ENCODE results near the gene NEXN.

NEXN gene

GRCh38 chr1:77888081-77888780 lies at the start of gene NEXN:
NEXN (plus strand) TSS chr1:77888624; CDS start chr1:77916107, 27,483 bp downstream.
- TF ChIP-seq ZFX (IDR thresholded peaks at IDR 0.05; ENCODE audit: borderline replicate concordance) = no peak
- TF ChIP-seq CTCF (IDR thresholded peaks at IDR 0.05) = no peak
- no peak within 1 kb of the TSS for H3K27ac ChIP-seq

- no peak overlapping the region for H3K27ac ChIP-seq
- TF ChIP-seq ZFX (IDR thresholded peaks at IDR 0.05; ENCODE audit: borderline replicate concordance) (no peak), CTCF (IDR thresholded peaks at IDR 0.05) (no peak)
These were observed 46.9 kb upstream of the NEXN start for GRCh38 chr1:77841574-77841973.

GRCh38 chr1:77845951-77846350 lies 42.5 kb upstream of the NEXN start:
- TF ChIP-seq CTCF (IDR thresholded peaks at IDR 0.05) = no peak
- TF ChIP-seq ZFX (IDR thresholded peaks at IDR 0.05; ENCODE audit: borderline replicate concordance) = no peak
- H3K27ac ChIP-seq = no peak overlapping the region

- TF ChIP-seq CTCF (IDR thresholded peaks at IDR 0.05) = no peak
- TF ChIP-seq ZFX (IDR thresholded peaks at IDR 0.05; ENCODE audit: borderline replicate concordance) = no peak
- no peak overlapping the region for H3K27ac ChIP-seq
These were observed 41.5 kb upstream of the NEXN start for GRCh38 chr1:77846966-77847365.

- no peak for TF ChIP-seq ZFX (IDR thresholded peaks at IDR 0.05; ENCODE audit: borderline replicate concordance)
- no peak for TF ChIP-seq CTCF (IDR thresholded peaks at IDR 0.05)
- no peak overlapping the region for H3K27ac ChIP-seq
These were observed 40.8 kb upstream of the NEXN start for GRCh38 chr1:77847621-77848080.

- TF ChIP-seq ZFX (IDR thresholded peaks at IDR 0.05; ENCODE audit: borderline replicate concordance) = no peak
- TF ChIP-seq CTCF (IDR thresholded peaks at IDR 0.05) = no peak
These were observed 38.3 kb upstream of the NEXN start for GRCh38 chr1:77850082-77850481.

GRCh38 chr1:77857552-77857951 lies 30.9 kb upstream of the NEXN start:
- no peak for TF ChIP-seq ZFX (IDR thresholded peaks at IDR 0.05; ENCODE audit: borderline replicate concordance)
- no peak for TF ChIP-seq CTCF (IDR thresholded peaks at IDR 0.05)
- no peak overlapping the region for H3K27ac ChIP-seq

More at GRCh38 chr1:77850082-77850481, 38.3 kb upstream of the NEXN start:
- no peak overlapping the region for H3K27ac ChIP-seq
